ENCODE data around the gene DHRS2. TPM values are rescaled to one million over a fixed set of nuclear protein-coding genes. Genes with fewer than 3 reads are reported as not detected.

DHRS2 gene
- polyA plus RNA-seq, 2 of the 4 experiments (the other 2 are of a cell fraction) = 2.3 to 10.7 TPM

- no peak overlapping the region for H3K27ac ChIP-seq
- 0 out of 3 replicates have a peak, but pooled peaks cover 2% of the 10 kb centered on the region for H3K9me3 ChIP-seq
- TF ChIP-seq JUN (IDR thresholded peaks at IDR 0.05) (no peak), CBX8 (IDR thresholded peaks at IDR 0.05) (no peak), CEBPB (IDR thresholded peaks at IDR 0.05) (no peak), TP53 (CRISPR knock-in tag; IDR thresholded peaks at IDR 0.05) (no peak), ZFP36 (IDR thresholded peaks at IDR 0.05; ENCODE audit: borderline replicate concordance, partially characterized antibody) (no peak), HOXA7 (CRISPR knock-in tag; IDR thresholded peaks at IDR 0.05) (no peak), HDAC2 (IDR thresholded peaks at IDR 0.05) (no peak)
- H3K4me2 ChIP-seq = no peak overlapping the region
- H3K4me1 ChIP-seq = no peaks in the 10 kb centered on the region
- WGBS (ENCODE audit: missing lambda C conversion rate) = 38% methylated on average over 6 of the region's 6 CpGs
- no peak overlapping the region for H3K4me3 ChIP-seq
- ChIA-PET POLR2A (no interaction called here), CTCF (interaction anchor here (1.1 to 3.7 kb wide), 5 partner anchors 17 to 121 kb away, joined by 3 to 25 read pairs (median 4); no protein-coding TSS in a partner anchor)
- ATAC-seq (no peak), DNase-seq (ENCODE audit: low read depth in 1 of 2, low spot score in 1 of 2) (no peak), FAIRE-seq (no peak)
These were observed 30.1 kb upstream of the DHRS2 start for GRCh38 chr14:23605931-23606585.

- POLR2A ChIA-PET = no interaction called here
- DNase-seq (ENCODE audit: low read depth in 1 of 2, low spot score in 1 of 2) (no peak), FAIRE-seq (no peak), ATAC-seq (no peak)
- H3K4me3 ChIP-seq = no peak overlapping the region
- 0 out of 3 replicates have a peak, but pooled peaks cover 2% of the 10 kb centered on the region for H3K9me3 ChIP-seq
- H3K27ac ChIP-seq = no peak overlapping the region
- TF ChIP-seq MYC (IDR thresholded peaks at IDR 0.05; ENCODE audit: borderline replicate concordance, low read length) (no peak), REST (IDR thresholded peaks at IDR 0.05) (no peak), BCL3 (IDR thresholded peaks at IDR 0.05) (no peak), NPAS2 (CRISPR knock-in tag; IDR thresholded peaks at IDR 0.05; ENCODE audit: borderline replicate concordance) (no peak), MAFK (IDR thresholded peaks at IDR 0.05; ENCODE audit: partially characterized antibody) (no peak)
- no peak overlapping the region for H3K4me2 ChIP-seq
- H3K4me1 ChIP-seq = peaks cover 4% of the 10 kb centered on the region; the same call in 2 of the 3 replicates
- CTCF ChIA-PET = interaction anchor here (0.8 to 3.7 kb wide), 3 partner anchors 19 to 321 kb away, joined by 3 to 25 read pairs (median 13); no protein-coding TSS in a partner anchor
- 0% methylated on average over 1 of the region's 1 CpG for WGBS (ENCODE audit: missing lambda C conversion rate)
These were observed 27.7 kb upstream of the DHRS2 start for GRCh38 chr14:23608454-23608853.

GRCh38 chr14:23609001-23609400, 27.2 kb upstream of the DHRS2 start:
- ATAC-seq (no peak), FAIRE-seq (no peak), DNase-seq (ENCODE audit: low read depth in 1 of 2, low spot score in 1 of 2) (no peak)
- ChIA-PET CTCF (interaction anchor here (0.8 to 3.7 kb wide), 3 partner anchors 20 to 320 kb away, joined by 3 to 25 read pairs (median 13); no protein-coding TSS in a partner anchor), POLR2A (no interaction called here)
- H3K4me1 ChIP-seq = peaks cover 10% of the 10 kb centered on the region; the same call in 2 of the 3 replicates
- H3K4me2 ChIP-seq = no peak overlapping the region
- 27% methylated on average over 3 of the region's 3 CpGs for WGBS (ENCODE audit: missing lambda C conversion rate)
- H3K27ac ChIP-seq = no peak overlapping the region
- 0 out of 3 replicates have a peak, but pooled peaks cover 2% of the 10 kb centered on the region for H3K9me3 ChIP-seq
- no peak overlapping the region for H3K4me3 ChIP-seq
- no peak for TF ChIP-seq ELK1 (IDR thresholded peaks at IDR 0.05; ENCODE audit: low read depth, low read length)
- no peak for TF ChIP-seq BCL3 (IDR thresholded peaks at IDR 0.05)
- TF ChIP-seq E2F6 (IDR thresholded peaks at IDR 0.05; ENCODE audit: borderline replicate concordance, low read depth) = no peak
- TF ChIP-seq FOSL2 (IDR thresholded peaks at IDR 0.05) = no peak
- TF ChIP-seq FOSL2 (CRISPR knock-in tag; IDR thresholded peaks at IDR 0.05) = no peak
- no peak for TF ChIP-seq REST (IDR thresholded peaks at IDR 0.05)
- TF ChIP-seq PBX3 (IDR thresholded peaks at IDR 0.05) = no peak
- TF ChIP-seq JUNB (IDR thresholded peaks at IDR 0.05) = no peak
- no peak for TF ChIP-seq SREBF2 (IDR thresholded peaks at IDR 0.05)
- no peak for TF ChIP-seq EP300 (IDR thresholded peaks at IDR 0.05)
